ENCODE data around the gene ADM.

ADM gene

DNA sequence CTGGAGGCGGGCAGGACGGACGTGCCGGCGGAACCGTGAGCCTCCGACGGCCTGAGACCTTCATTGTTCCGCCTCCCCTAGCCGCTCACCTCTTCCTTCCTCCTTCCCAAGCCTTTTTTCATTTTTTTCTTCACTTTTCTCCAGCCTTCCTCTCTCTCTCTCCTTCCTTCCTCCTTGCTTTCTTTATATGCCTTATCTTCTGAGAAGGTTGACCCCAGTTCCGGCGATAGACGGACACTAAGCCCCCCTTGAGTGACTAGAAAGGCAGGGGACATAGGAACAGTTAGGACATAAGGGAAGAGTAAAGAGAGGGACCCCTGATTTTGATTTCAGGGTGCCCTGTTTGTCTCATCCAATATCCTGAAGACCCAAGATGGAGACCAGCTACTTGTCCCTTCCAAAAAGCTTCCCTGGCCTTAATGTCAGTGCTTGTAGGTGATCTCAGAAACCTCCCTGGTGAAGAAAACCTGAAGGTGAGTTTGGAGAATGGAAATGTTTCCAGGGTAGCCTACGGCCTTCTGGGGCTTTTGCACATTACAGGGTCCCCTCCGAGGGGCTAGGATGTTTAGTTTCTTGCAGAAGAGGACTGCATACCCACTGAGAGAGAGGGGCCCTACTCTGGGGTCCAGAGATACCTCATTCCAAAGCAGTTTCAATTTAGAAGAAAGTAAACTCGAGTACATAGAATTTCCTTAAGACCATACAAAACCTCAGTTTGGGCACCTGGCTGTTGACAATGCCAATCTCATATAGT, 3.5 kb downstream of the ADM start:
- in situ Hi-C loops (cut with HindIII; ENCODE audit: low sequenced_read_pairs): loop anchor here (10.0 kb wide), 1 partner anchor 554 kb away; no protein-coding TSS in a partner anchor

DNA sequence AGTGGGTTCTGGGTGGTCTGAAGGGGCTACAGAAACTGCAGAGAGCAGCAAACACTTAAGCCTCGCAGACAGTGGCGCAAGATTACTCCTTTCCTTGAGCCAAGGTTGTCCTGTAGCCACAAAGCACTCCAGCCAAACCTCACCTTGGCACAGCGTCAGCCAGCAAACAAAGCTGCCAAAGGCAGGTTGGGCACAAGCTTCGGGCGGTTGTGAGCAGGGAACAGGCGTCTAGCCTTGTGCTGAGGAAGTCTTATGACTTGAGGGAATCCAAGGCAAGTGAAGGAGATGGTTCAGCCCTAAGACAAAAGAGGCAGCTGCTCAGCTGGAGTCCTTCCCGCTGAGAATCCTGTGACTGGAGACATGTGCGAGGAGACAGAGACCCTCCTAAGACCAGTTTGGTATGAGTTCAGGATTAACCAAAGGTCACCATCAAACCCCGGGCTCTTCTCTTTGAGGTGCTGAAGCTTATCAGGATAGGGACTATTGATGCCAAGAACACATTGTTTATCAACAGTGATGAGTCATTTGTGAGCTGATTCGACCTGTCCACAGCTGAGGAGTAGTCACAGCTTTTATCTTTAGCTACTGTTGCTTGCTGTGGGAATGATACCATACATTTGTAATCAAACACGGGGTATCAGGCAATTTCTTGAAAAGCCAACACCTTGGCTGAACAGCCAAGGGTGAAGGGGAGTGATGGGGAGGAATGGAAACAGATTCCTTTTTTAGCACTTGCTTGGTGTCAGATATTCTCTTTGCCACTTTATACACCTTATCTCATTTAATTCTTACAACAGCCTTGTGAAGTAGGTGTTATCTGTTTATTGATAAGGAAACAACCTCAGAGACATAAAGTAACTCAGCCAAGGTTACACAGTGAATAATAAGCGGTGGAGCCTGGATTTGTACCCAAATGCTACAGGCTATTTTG, 4.6 kb downstream of the ADM start:
- in situ Hi-C loops (cut with HindIII; ENCODE audit: low sequenced_read_pairs): loop anchor here (10.0 kb wide), 1 partner anchor 555 kb away; no protein-coding TSS in a partner anchor

DNA sequence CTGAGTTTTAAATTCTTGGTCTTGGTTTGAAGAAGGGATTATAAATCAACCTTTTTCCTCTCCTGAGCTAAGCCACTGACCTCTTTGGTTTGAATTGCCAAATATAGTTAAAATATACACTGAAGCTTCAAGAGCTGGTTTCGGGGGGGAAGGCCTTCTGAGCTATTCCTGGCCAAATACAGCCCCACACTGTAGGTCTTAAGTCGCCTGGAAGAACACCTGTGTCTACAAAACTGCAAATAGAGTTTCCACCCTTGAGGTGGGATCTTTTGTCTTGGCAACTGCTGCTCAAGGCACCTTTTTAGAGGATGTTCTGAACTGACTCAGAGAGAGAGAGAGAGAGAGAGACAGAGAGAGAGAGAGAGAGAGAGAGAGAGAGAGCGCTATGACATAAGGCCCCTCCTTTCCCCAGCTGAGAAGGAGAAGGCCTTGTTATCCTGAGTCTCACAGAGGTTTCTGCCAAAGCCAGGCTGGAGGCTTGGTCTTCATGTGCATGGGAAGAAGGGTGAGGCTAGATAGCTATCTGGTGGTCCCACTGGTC, 5.5 kb downstream of the ADM start:
- in situ Hi-C loops (cut with HindIII; ENCODE audit: low sequenced_read_pairs): no loop called here

DNA sequence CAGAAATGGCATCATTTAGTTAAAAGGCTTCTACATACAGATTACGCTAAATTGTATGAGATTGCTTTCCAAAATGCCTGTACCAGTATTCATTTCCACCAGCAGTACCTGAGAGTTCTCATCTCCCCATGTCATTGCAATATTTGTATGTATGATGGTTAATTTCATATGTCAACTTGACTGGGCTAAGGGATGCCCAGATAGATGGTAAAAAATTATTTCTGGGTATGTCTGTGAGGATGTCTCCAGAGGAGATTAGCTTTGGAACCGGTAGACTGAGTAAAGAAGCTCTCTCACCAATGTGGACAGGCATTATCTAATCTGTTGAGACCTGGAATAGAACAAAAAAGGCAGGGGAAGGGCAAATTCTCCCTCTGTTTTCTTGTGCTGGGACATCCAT, 6.9 kb downstream of the ADM start:
- in situ Hi-C loops (cut with HindIII; ENCODE audit: low sequenced_read_pairs): no loop called here

DNA sequence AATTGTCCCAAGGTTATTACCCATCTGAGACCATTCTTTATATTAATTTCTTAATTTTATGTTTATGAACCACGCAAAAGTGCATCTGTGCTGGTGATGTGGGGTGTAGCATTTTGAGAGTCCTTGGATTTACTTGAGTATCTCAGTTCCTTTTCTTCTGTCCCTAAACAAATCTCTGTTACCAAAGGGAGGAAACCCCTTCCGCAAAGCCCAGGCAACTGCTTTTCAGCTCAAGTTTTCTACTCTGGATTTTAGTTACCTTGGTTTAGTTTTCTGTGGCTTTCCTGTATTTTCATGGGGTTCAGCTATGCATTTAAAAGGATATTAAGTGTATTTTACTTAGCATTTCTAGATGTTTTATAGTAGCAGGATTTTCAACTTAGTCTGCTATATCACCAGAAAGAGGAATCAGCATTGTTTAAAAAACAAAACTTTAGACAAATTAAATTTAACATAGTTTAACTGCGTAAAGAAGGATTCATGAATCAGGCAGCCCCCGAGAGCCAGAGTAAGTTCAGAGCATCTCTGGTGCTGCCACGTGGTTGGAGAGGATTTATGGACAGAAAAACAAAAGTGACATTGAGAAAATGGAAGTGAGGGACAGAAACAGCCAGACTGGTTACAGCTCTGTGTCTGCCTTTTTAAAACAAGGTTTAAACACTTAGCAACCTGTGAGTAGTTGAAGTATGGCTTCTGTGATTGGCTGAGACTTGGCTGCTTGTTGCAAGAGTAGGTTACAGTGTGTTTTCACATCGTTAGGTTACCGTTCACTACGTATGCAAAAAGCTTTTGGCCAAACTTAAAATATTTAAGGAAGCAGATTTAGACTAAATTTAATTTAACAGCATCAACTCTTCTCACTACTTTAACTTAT, 9.6 kb downstream of the ADM start:
- in situ Hi-C loops (cut with HindIII; ENCODE audit: low sequenced_read_pairs): no loop called here

DNA sequence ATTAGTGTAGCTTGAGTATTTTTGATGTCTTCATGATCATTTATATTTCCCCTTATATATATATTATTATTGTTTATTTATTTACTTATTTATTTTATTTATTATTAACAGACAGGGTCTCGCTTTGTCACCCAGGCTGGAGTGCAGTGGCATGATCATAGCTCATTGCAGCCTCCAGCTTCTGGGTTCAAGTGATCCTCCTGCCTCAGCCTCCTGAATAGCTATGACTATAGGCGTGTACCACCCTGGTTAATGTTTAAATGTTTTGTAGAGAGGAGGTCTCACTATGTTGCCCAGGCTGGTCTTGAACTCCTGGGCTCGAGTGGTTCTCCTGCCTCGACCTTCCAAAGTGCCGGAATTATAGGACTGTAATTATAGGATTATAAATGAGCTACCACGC, 10.2 kb downstream of the ADM start:
- in situ Hi-C loops (cut with HindIII; ENCODE audit: low sequenced_read_pairs): no loop called here

DNA sequence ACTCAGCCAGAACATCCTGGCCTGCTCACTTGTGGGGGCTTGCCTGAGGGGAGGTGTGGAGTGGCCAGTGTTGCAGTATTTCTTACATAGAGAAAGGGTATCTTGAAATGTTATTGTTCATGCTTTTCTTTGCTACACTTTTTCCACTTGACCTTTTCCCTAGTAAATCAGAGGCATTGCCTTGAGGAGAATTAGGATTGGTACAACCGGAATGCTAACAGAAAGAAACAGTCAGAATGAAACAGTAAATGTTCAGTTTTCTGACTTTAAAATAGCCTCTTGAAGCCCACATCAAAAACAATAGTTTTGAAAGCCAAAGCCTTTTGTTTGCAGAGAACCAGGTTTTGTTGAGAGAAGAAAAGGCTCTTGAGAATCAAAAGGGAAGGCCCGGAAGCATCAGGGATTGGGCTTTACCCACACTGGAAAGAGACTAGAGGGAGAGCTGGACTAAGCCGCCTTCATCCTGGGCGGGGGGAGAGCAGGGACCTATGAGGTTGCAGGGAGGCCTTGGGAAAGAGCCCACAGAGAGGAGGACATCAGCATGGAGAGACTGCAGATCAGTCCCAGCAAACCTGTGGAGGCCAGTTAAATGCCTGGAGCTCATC, 12.4 kb downstream of the ADM start:
- in situ Hi-C loops (cut with HindIII; ENCODE audit: low sequenced_read_pairs): no loop called here

DNA sequence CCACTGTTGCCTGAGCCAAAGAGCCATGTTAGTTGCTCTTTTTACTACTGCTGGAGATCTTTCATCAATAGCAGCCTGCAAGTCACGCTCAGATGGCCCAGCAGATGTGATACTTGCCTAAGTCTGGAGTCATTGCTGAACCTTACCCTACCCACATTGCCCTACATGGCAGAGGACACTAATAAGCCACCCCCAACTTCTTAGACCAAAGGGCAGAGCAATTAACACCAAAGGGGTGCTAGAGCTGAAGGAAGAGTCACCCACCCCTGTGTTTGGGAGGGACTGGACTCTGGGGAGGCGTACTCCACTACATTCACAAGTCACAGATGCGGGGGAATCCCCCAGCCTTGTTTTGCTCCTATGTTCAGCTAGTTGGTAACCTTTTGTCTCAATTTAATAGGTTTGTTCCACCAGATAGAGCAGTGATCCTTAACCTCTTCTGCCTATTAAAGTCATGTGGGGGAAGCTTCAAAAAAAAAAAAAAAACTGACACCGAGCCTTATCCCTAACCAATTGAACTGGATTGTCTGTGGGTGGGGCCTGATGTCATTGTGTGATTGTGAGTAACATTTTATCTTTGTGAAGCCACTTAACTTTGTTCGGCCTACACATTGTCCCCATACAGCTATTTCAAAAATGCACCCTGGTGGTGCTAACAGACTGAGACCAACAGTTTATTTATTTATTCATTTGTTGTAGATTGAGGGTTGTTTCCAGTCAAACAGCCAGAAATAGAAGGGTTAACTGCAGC, 13.1 kb downstream of the ADM start:
- in situ Hi-C loops (cut with HindIII; ENCODE audit: low sequenced_read_pairs): no loop called here

DNA sequence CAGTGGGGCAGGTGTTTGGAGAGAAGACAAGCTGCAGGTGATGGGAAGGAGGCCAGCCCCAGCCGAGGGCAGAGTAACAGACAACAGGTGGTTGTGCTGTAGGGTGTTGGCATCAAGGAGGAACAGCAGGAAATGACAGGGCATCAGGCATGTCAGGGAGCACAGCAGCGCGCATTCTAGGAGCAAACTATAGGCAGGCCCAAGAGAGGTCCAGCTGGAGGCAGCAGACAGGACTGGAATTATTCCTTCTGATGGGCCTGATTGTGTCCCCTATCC, 13.6 kb downstream of the ADM start:
- in situ Hi-C loops (cut with HindIII; ENCODE audit: low sequenced_read_pairs): no loop called here

DNA sequence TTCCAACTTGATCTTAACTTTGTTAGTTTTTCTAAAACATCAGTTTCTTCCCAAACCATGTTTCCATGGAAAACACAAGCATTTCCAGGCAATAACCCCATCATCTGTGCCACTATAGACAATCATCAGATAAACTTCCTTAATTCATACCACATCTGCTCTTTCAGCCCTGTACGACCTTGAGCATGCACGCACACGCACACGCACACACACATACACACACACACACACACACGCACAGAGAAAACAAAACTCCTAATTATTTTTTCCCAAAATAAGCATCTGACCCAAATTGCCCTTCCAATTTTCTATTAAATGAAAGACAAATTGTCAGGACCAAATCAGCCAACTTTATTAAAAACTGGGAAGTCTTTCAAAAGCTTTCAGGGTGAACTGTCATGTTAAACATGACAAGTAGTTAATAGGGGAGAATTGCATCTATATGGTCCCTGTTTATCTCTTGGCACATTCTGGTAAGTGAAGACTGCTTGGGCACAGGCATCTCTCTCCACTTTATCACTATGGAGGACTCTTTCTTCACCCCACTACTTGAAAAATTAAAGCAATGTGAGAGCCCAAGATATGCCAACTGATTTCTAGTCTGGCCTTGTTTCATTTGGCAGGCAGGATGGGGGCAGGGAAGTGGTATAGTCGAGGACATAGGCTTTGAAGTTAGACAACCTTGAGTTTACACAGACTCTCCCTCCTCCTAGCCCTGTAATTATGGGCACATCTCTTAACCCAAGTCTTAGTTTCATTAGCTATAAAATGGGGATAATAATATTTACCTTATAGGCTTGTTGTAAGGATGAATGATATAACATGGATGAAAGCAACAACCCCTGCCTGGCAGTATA, 15.1 kb downstream of the ADM start:
- in situ Hi-C loops (cut with HindIII; ENCODE audit: low sequenced_read_pairs): no loop called here

DNA sequence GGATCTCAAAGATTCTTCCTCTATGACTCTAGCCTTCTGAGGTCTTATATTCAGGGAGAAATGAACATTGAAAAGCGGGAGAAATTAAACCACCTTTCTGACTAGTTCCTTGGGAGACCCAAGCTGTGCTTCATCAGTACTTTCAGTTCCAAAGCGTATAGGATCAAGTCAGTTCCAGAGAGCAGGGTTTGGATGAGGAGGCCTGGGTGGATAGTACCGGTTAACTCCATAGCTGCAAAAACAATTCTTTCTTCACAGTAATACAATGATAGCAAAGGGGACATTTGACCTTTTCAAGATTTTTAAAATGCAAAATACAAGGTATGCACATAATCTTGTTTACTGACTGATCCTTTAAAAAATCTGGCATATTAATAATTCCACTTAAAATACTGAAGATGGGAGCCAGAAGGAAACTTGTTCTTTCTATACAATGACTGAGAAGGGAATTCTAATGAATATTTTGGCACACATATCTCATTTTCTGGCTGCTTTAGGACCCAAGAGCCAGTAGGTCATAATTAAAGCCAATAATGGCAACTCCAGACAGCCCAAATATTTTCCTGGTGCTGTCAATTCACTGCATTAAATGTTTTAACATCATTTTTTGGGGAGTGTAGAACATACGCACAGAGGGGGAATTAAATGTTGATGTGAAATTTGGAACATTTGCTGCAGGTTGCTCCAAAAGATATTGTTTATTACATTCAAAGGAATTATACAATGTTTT, 16.0 kb downstream of the ADM start:
- in situ Hi-C loops (cut with HindIII; ENCODE audit: low sequenced_read_pairs): no loop called here

DNA sequence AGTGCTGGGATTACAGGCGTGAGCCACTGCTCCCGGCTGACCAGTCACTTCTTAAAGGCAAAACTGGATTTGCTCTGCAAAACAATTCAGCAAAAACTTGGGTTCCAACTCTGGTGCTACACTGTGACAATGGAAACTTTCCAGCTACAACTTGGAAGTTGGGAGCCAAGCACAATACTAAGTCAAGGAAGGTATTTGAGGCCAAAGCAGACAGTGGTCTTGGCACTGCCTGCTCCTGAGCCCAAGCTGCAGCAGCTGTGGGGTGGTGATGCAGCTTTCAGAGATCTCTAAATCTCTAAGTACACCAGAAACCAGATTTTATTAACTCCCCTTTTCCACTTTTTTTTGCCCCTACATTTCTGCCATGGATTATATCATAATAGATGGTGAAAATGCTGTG, 17.5 kb downstream of the ADM start:
- in situ Hi-C loops (cut with HindIII; ENCODE audit: low sequenced_read_pairs): no loop called here

DNA sequence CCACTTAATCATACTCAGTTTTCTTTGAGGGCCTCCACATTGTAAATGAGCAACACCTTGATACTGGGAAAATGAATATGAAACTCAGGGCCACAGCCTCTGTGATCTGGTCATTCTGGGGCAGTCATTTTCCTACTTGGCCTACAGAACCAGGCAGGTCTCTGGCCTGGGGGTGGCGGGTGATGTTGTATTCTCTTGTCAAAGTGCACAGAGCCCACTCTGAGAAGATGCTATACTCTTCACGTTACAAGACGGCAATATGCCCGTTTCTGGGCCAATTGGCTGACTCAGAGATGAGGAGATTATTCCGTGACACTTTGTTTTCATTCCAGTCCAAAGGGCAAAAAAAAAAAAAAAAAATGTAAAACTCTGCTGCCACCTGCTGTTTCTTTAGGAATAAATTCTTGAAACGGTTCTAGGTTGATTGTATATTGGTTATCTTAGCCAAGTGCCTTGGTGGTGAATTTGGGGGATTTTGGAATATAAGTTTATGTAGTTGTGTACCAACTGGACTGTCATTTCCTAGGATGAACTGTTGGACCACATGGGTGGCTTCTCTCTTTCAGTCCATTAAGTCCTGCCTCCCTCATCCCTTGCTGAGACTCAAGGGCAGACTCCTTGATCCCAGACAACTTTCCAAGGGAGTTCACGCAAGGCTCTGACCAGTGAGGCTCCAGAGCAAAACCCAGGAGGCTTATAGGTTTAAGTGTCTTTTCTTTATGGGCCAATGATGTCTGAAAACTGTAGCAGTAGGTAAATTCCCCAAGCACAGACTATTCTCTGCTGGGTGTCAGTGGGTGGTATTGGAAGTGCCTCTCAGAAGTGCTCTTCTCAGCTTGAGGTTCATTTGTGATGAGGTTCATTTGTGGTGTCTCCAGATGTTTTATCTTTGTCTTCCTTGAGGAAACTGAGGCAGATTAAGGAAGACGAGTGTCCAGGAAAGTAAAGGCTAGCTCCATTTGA, 18.2 kb downstream of the ADM start:
- in situ Hi-C loops (cut with HindIII; ENCODE audit: low sequenced_read_pairs): no loop called here

DNA sequence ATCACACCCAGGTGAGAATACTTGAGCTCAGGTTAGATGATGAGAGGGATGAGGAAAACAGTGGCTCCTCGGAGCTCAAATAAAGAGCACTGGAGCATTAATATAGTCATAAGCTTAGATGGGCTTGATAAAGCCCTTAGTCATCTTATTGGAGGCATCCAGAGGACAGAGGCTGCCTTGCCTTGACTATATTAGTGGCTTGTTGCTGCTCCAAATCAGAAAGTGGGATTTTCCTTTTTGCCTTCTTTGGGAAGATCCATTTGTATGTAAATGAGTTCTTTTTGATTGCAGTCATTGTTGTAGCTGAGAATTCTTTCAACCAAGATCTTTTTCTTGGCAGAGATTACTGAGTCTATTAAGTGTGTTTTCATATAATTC, 18.9 kb downstream of the ADM start:
- in situ Hi-C loops (cut with HindIII; ENCODE audit: low sequenced_read_pairs): no loop called here

DNA sequence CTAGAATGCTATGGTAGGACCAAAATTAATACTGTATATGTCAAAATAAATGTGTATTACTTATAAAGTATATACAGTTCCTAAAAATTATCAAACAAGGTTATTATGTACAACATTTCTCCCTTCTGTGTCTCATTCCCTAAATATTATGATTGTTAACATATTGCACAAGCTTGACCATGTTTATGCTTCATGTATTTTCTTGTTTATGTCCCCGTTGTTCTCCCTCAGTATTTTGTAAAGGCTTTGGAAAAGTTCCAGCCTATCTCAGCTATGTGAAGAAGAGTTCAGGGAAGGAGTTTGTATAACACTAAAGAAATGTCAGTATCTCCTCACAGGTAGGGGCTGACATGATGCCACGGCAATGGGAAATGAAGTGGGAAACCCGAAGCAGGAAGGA, 19.6 kb downstream of the ADM start:
- in situ Hi-C loops (cut with HindIII; ENCODE audit: low sequenced_read_pairs): no loop called here

DNA sequence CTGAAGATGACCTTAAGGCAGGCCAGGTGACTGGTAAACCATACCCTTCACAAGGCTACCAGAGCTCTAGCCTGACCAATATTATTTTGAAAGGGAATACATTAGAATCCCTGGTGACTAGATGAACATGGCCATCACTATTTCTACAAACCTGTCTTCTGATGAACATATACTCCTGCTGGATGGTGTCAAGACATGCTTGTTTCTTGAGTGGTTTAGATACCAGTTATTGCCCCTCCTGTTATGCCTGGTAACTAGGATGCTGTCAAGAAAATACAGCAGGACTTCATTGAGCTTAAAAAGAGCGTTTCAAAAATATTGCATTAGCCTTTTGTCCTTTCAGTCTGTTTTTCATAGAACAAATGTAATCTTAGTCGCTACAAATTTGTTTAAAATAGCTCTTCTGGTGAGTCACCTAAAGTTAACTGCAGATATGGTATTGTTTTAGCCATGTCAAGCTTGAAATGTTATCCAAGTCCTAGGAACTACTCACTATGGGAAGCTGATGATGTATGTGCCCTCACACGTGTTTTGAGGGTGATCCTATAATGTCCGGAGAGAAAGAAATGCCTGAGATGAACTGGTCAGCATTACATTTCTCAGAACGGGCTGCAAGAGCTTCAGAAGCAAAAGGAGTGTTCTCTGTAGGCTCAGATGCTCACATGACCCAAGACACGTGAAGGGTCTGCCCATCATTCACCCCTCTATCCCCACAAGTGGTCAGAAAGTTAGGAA, 20.6 kb downstream of the ADM start:
- in situ Hi-C loops (cut with HindIII; ENCODE audit: low sequenced_read_pairs): no loop called here

All from DLD1 (cell line).